ACHN (cell line): ENCODE measurements around the gene KLHL25.

Source experiments
- DNase-seq: peaks from one replicate; pipeline ENCODE4 v3.0.0-alpha.2; 2015
- in situ Hi-C: cut with HindIII; loops from 2 replicates; pipeline ENCODE4 v1.10.0; 2017; ENCODE audit warnings: low sequenced_read_pairs, low pct_ligation_motif_present, low pct_unique_long_range_greater_than_20kb

The KLHL25 gene

GRCh38 chr15:85753791-85754452 lies 40.8 kb downstream of the KLHL25 start:
- no peak for DNase-seq

GRCh38 chr15:85753261-85753660 lies 41.5 kb downstream of the KLHL25 start:
- in situ Hi-C loops, result no loop called here
- DNase-seq, result no peak

More at GRCh38 chr15:85753791-85754452, 40.8 kb downstream of the KLHL25 start:
- in situ Hi-C loops, result no loop called here

- in situ Hi-C loops, result no loop called here
- DNase-seq, result peak; percentile 21
Measured at GRCh38 chr15:85752491-85752961, 42.2 kb downstream of the KLHL25 start.

- no peak for DNase-seq
- in situ Hi-C loops, result no loop called here
Measured at GRCh38 chr15:85752124-85752475, 42.6 kb downstream of the KLHL25 start.

- no peak for DNase-seq
- in situ Hi-C loops, result no loop called here
Measured at GRCh38 chr15:85751291-85752123, 43.2 kb downstream of the KLHL25 start.

- in situ Hi-C loops, result no loop called here
- no peak for DNase-seq
Measured at GRCh38 chr15:85750319-85751290, 44.1 kb downstream of the KLHL25 start.

- in situ Hi-C loops, result no loop called here
- no peak for DNase-seq
Measured at GRCh38 chr15:85749261-85750151, 45.2 kb downstream of the KLHL25 start.

- in situ Hi-C loops, result no loop called here
Measured at GRCh38 chr15:85748729-85749128, 46.0 kb downstream of the KLHL25 start.

GRCh38 chr15:85748176-85748575 lies 46.5 kb downstream of the KLHL25 start:
- in situ Hi-C loops, result no loop called here
- no peak for DNase-seq

More at GRCh38 chr15:85748729-85749128, 46.0 kb downstream of the KLHL25 start:
- no peak for DNase-seq

GRCh38 chr15:85746641-85747040 lies 48.1 kb downstream of the KLHL25 start:
- in situ Hi-C loops, result no loop called here
- no peak for DNase-seq

- DNase-seq, result no peak
- in situ Hi-C loops, result no loop called here
Measured at GRCh38 chr15:85745525-85746150, 49.1 kb downstream of the KLHL25 start.

GRCh38 chr15:85745023-85745422 lies 49.7 kb downstream of the KLHL25 start:
- in situ Hi-C loops, result no loop called here
- DNase-seq, result no peak

GRCh38 chr15:85744579-85744978 lies 50.1 kb downstream of the KLHL25 start:
- in situ Hi-C loops, result no loop called here

GRCh38 chr15:85743392-85744055 lies 51.2 kb downstream of the KLHL25 start:
- in situ Hi-C loops, result no loop called here
- DNase-seq, result no peak

More at GRCh38 chr15:85744579-85744978, 50.1 kb downstream of the KLHL25 start:
- DNase-seq, result no peak

GRCh38 chr15:85742186-85742821 lies 52.4 kb downstream of the KLHL25 start:
- no peak for DNase-seq
- in situ Hi-C loops, result no loop called here

GRCh38 chr15:85741662-85742061 lies 53.1 kb downstream of the KLHL25 start:
- in situ Hi-C loops, result no loop called here
- DNase-seq, result no peak
